Activated CD4-positive, alpha-beta T cell treated with anti-CD3 and anti-CD28 coated beads for 4 hours (primary cell): ENCODE measurements around the gene PPARGC1A.

Experiments used
- DNase-seq, 2 donors: peaks; one replicate each; pipeline ENCODE4 v3.0.0-alpha.2; 2020

Gene PPARGC1A

DNA sequence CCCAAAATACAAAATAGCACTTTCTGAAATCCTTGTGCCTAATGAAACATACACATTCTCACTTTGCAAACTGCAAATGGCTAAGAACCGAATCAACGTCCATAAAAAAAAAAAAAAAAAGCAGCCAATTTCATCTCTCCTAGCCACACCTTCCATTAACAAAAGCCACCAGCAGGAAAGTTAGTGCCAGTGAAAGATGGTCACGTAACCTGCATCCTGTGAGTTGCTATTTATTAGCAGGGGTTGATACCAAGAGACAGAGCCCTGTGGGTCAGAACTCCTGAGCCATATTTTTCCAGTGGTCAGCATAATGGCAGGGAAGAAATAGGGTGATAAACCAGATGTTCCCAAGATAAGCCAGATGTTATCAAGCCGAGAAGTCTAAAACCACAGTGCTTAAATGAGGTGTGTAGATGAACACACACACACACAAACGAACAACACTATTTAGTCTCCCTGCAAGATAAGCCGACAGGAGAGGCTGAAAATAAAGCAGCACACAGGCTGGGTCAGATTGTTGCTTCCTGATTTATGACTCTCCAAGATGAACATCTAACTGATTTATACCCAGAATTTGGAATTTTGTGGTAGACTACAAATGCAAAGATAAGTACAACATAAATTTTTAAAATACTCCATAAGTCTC is 11.5 kb downstream of the PPARGC1A start:
- no peak for DNase-seq

DNA sequence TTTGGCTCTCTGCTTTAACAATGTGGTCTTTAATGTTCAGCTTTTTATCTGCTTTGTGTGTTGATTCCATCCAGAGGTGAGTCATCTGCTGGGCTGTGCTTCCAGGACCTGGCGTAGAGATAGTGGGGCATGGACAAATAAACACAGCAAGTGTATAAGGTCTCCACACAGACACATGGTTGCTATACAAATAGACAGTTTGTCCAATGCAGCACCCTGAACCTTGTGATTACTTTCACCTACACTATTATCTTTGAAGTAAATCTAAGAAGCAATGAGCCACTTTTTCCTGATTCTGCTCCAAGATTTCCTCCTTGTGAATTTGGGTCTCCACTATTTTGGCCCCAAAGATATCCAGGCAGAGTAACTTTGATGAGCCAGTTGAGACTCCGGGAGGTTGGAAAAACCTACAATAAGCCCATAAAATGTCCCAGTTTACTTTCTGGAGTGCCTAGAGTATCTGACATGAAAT is 12.1 kb downstream of the PPARGC1A start:
- DNase-seq, result no peak

DNA sequence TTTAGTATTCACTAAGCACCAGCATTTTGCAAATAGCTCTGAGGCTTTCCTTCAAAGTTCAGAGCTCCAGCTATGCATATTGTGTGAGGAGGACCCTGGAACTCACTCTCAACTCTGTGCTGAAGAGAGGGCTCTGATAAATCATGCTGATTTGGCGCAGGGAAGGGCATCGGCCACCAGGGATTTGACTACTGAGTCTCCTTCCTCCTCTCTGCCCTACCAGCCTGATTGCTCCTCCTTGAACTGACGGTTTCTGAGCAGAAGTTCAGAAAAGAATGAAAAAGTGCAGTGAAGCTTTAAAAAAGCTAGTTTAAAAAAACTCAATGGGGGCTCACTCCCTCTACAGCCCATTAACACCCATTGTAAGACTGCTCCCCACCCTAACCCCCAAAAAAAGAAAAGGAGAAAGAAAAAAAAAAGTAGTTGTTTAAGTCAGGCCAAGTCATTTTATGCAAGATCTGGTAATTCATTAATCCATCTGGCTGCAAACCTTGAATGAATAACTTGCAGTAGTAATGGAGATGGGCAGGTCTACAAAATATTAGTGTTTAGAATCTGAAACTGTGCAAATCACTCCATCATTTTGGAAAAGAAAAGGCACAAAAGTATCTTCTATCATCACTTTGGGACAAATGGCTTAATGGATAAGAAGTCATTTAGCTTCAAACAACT is 13.3 kb downstream of the PPARGC1A start:
- no peak for DNase-seq

DNA sequence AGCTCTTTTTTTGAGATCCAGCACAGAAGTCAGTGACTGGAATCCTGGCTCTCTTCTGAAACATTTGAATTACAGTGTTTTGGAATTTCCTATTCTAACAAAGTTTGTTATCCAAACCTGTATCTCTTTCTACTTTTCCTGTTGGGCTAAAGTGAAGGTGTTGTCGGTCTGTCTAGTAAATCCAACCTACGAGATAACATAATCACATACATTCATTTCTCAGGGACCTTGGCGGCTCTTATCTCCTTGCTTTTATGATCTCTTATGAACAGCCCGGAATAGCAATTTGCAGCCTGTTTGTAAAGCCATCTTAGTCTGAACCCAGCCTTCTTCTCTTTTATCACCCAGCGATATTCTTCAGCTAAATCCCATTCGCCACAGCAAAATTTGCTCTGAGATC is 14.5 kb downstream of the PPARGC1A start:
- no peak for DNase-seq

DNA sequence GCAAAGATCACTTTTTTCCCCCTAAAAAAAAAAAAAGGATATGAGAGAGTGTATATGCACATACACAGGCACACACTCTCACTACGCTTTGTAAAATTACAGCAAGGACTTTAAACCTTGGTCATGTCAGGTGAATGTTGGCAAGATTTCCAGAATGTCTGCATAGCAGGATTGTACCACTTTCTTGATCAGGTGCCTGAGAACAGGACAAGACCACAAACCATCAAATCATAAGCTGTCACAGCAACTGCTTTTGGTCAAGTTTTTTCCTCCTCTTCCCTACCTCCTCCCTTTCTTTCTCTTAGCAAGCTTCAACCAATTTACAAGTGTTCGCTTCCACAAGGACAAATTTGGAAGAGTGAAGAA is 15.3 kb downstream of the PPARGC1A start:
- DNase-seq, result no peak

DNA sequence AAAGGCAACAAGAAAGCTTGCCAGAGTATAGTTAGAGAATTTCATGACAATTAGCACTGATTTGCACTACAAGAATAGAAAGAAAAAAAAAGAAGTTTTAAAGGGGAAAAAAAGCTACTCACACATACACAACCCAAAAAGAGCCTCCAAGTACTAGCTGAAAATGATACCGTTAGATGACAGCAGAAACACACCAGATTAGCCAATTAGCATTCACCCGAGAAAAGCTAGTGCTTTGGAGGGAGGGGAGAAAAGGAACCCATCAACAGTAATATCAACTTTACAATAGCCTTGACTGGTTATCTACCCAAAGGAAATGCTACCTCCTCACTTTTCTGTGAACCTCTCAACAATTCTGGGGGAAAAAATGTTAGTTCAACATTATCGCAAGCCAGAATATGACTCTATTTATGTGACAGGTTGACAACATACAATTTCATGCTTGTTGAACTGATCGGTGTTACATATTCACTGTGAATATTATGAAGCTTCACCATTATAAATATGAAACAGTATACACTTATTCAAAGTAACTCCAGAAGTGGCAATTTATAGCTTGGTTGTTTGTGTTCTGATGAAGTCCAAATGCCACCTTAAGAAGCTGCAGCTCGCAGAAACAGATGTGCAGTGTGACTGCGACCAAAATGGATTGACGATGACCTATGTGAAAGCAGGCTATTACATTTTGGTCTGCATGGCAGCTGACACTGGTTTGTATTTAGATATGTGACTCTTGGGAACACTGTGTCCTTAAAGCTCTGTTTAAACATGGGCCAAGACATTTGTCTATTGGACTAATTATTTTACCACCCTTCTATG is 15.9 kb downstream of the PPARGC1A start:
- DNase-seq, result no peak

DNA sequence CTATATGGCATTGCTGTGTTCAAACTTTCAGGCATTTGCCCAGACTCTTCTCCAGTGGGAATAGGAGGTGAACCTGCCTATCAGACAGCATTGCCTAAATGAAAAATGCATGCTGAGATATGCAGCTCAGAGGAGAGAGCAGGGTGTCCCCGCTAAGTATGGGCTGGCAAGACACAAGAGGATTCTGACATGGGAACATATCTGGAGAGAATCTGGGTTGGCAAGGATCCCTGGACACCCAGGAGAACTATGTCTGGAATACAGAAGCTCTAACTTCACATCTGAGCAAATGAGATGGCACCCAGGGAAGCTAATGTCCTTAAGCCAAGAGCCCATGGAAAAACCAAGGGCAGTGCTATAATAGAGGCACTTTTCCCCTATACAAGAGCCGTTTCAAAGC is 18.4 kb downstream of the PPARGC1A start:
- no peak for DNase-seq

DNA sequence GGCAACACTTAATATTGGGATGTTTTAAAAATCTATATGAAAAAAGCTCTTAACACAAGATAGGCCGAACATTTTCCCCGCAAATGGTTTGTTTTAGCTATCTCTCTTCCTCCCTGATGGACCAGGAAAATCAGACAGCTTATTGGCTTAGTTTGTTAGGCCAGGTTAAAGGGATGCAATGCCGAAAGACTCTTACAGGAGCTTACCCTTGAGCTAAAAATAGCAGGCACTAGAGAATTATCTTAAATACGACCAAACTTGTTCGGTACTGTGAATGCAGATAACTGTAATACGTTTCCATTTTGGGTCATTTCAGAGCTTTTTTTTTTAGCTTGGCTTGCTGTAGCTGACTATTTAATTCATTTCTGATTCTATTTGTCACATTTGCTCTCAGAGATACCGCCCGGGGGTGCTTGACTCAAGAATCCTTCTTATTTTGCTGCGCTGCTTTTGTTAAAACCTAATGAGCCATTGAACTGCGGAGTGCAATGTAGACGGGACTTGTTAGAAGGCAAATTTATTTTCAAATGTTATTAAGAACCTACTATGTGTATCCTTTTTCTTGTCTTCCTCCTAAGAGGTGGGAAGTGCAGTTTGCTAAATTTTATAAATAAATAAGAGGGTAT is 23.3 kb downstream of the PPARGC1A start:
- no peak for DNase-seq

DNA sequence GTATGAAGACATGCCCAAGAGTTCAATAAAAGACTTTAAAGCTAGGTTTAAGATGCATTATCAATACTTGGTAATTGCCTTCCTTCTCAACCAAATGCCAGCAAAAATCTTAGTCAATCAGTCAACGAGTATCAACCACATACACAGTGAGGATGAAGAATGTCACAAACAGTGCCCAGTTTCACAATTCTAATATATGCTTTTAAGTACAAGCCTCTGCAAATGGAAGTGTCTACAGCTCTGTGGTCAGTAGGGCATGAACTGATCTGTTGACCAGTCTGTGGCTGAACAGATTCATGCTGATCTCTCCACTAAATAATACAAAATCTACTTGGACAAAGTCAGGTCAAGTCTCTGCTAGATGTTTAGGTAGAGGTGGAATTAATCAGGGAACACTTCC is 27.9 kb downstream of the PPARGC1A start:
- DNase-seq, result no peak

DNA sequence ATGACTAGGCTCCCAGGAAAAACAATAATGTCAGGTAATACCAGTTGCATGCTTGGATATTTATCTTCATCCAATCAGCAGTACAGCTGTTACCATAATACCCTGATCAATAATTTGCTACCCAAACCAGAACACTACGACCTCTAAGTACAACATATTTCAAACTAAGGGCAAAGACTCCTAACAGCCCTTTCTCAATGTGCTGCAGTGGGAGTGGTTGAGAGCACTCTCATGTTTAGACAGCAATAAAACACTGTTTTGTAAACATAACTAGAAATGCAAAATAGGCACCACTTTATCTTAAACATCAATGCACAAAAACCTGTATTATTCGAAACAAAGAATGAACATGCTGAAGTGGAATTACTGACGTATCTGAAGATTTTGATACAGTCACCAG is 28.9 kb downstream of the PPARGC1A start:
- DNase-seq, result no peak

DNA sequence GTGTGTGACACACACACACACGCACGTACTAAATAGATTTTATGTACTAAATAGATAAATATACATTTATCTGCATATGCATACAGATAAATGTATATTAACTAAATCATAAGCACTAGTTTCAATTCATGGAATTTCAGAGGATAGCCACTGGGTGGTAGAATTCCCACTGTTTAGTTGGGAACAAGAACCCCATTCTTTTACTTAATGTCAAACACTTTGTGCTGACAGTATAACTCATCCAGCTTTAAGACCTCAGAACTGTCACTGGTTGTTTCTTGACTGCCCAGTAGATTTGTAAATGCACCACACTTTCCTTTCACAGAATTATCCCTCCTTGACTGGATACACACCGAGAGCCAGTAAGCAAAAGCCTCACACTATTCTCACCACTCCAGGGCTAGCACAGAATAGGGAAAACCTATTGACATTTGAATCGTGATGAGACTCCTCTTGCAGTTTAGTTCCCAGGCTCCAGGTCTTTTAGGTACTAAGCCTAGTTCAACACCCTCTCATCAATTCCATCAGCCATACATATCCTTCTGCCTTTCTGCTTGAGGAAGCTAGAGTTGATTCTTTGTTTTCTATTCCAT is 32.4 kb downstream of the PPARGC1A start:
- DNase-seq, result no peak

DNA sequence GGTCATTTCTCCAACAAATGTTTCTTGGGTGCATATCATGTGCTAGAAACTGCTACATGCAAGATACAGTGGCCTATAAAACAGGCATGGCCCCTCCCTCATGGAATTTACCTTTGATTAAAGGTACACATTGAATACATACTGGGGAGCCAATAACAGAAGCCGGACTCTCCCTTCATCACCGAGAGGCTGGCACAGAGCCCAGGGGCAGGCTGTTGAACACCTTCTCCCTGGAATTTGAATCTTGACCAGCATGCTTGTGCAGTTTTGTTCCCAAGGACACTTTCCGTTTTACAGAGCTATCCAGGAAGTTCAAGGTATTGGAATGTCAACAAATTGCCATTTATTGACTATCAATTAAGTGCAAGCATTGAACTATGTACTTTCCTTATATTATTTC is 33.2 kb downstream of the PPARGC1A start:
- DNase-seq, result no peak

DNA sequence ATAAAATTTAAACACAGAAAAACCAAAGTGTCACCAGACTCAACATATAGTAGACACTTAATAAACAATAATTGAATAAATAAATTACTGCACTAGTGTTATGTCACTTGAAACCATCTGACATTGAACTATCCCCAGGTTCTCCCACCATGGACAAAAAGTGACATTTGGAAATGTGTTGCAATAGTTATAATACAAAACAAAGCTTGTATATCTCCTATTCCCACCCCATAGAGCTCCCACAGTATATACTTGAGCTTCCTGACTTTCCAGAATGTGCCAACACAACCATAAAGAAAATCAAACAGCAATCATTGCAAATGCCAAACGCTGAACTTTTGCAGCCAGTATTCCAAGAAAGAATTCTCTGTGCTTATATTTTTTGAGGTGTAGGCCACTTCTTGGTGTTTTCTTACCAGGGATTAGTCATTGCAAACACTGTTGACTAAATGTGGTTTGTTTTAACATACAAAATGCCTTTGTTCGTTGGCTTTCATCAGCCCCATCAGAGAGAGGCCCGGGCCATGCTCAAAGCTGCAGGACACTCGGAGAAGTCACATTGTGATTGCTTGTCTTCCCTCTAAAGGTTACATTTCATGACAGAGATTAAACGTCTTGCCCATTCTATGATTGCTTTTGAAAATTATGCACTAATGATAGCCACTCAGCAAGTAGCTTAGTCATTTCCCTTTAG is 33.8 kb downstream of the PPARGC1A start:
- no peak for DNase-seq

DNA sequence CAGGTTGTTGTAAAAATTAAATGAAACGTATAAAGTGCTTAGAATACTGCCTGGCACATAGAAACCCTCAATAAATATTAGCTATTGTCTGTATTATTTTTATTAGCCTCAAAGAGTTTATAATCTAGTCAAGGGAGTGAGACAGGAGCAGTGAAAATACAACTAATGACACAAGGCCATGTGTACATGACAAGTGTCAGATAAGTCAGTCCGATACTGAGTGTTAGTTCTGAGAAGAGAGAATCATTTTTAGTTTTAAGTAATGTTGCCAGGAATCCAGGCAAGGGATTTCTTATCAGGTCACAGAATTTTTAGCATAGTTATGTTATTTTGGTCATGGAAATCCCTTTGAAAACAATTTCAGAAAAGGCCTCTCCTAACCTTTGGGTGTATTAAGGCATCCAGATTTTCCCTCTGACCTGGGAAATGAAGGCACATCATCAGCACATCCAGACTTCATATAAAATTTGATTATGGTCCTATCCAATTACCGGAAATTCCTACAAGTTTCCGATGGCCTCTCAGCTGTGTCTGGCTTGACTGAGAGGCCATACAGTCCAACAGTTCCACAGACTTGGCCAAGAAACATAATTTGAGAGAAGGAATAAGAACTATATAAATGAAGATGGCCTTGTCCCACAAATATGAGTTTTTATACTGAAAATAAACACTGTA is 35.7 kb downstream of the PPARGC1A start:
- DNase-seq, result no peak

DNA sequence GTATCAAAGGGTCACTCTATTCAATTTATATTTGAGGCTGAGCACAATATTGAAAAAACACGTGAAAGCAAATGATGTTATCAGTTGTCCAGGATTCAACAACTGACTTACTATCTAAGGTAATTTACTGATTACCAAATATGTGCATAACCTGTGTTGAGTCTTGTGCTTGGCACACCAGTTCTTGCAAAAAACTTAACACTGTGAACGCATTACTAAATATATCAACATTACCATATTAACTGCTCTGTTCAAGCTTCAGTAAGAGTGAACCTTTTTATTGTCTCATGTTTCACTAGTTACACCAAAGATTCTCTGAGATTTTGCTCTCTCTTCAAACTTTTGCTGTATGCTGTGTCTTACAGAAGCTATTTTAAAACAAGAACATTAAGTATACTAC is 38.4 kb downstream of the PPARGC1A start:
- DNase-seq, result no peak

DNA sequence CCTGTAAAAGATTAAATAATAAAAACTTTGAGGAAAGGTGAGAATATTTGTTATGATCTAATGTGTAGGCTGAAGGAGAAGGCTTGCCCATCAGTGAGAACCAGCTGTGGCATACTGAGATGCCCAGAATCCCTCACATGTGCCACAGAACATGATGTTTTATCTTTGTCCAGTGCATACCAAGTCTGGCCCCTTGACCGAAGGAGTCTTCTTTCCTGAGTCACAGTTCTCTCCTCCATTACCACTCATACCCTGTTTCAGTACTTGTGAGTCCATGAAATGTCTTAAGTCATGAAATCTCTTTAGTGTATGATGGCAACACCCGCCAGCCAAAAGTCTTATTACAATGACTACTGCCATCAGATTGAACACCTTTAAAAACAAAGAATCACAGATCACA is 42.7 kb downstream of the PPARGC1A start:
- no peak for DNase-seq

DNA sequence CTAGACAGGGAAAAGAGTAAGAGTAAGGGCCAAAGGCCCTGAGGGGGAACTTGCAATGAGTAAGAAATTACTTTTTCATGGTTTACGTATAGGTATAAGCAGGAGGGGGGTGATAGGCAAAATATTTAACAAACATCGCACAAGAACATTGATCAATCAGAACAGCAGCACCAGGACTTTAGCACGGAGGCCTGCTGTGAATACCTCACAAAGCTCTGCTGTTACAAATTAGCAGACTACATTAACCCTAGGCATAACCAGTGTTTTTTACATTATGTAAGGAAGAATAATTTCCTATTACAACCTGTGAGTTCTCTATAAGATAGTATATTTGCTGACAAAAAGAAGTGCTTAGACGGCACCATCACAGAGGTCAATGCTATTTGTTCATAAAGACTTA is 44.9 kb downstream of the PPARGC1A start:
- DNase-seq, result no peak

DNA sequence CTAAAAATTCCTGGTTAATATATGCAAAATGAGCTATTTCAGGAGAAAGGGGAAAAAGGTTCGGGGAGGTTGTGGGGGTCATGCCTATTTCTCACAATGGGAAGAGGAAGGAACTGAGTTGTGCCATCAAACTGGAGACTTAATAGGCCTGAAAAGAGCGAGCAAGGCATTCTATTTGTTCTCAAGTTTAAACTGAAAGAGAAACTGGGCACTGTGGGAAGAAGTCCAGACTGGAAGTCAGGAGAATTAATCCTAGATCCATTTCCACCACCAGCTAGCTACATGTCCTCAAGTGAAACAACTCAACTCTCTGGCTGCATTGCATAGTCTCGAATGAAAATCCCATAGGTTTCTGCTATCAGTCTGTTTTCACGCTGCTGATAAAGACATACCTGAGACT is 50.6 kb downstream of the PPARGC1A start:
- no peak for DNase-seq

DNA sequence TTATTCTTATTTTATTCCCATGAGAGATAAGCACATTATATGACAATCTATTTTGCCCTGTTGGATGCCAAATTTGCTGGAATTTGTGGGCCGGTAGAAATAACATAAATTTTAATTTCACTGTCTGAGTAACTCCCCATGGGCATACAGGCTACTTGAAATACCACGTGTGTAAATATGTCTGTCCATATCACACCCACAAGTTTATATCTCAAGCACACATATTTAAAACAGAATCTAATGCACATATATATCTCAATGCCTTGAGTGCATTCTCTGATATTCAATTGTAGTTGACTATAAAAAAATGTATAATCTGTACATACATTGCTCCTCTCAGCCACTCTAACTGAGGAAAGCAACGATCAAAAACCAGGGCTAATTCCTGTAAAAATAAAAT is 51.2 kb downstream of the PPARGC1A start:
- no peak for DNase-seq

DNA sequence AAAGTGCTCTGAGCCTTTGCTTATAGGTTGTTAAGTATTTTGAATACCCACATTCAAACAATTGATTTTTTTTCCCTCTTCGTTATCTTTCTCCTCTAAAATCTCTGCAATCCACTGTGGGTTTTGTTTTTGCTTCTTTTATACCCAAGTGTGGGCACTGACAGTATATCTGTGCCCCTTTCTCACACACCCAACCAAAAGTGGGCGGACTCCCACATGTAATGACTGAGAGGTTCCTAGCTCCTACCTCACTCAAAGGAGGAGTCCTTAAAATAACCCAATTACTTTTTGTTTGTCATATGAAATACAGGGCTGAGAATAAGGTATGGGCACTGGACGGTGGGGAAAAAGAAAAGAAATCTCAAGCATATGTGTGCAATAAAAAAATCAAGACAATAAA is 51.7 kb downstream of the PPARGC1A start:
- no peak for DNase-seq

DNA sequence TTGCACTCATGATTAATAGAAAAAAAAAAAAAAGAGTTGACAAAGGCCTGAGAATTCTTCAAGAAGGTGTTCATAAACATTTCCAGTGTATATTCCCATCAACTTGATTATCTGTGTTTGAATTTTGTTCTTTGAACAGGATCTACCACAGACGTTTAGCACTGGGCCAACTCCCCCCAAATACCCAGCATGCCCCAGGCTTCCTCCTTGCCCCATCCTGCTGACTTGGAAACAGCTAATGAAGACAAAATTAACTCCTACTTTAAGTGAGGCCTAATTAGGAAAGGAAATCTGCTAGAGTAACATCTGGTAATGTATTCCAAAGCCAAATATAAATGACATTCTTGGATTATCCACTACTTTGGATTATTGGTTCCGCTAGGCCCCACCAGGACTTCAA is 52.5 kb downstream of the PPARGC1A start:
- no peak for DNase-seq
